ENCODE measurements around the gene OR8D1.
"Not testable (repeated sequence)": the region's sequence is repeated elsewhere in the genome, so short reads cannot be mapped to it uniquely, and the experiment has no call there.

The OR8D1 gene

DNA sequence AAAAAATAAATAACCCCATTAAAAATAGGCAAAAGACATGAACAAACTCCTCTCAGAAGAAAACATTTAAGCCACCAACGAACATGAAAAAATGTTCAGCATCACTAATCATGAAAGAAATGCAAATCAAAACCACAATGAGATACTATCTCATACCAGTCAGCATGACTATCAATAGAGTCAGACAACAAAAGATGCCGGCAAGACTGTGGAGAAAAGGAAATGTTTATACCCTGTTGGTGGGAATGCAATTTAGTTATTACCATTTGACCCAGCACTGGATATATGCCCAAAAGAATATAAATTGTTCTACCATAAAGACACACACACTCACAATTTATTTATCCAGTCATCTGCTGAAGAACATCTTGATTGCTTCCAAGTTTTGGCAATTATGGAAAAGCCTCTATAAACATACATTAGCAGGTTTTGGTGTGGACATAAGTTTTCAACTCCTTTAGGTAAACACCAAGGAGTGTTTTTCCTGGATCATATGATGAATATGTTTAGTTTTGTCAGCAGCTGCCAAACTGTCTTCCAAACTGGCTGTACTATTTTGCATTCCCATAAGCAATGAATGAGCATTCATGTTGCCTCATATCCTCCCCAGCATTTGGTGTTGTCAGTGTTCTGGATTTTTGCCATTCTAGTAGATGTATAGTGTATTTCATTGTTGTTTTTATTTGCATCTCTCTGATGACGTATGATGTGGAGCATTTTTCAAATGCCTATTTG, 28.0 kb downstream of the OR8D1 start:
- no peak for DNase-seq (ENCODE audit: low read depth)

DNA sequence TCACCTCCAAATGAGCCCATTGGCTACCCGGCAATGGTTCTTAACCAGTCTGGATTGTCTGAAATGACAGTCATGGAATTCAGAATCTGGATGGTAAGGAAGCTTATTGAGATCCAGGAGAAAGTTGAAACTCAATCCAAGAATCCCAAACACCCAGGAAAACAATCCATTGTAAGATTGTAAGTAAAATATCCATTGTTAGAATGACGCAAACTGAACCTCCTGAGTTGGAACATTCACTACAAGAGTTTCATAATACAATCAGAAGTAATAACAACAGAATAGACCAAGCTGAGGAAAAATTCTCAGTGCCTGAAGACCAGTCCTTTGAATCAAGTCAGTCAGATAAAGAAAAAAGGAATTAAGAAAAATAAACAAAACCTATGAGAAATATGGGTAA, 35.5 kb downstream of the OR8D1 start:
- no peak for DNase-seq (ENCODE audit: low read depth)

DNA sequence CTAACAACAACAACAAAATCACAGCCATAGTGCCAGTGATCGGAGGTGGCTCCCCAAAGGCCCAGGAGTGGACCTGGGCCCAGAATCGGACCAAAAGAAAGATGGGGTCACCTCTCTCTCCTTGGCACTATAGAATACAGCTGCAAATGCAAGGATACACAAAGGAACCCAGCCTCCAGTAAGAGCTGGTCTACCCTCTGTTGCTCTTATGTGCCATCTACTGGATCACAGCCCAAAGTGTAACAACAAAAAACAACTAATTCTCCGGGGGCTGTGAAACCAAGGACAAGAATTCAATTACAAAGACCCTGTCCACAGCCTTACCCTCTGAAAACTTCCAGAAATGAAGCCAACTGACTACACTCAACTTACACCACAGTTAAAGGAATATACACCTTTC, 35.9 kb downstream of the OR8D1 start:
- no peak for DNase-seq (ENCODE audit: low read depth)

DNA sequence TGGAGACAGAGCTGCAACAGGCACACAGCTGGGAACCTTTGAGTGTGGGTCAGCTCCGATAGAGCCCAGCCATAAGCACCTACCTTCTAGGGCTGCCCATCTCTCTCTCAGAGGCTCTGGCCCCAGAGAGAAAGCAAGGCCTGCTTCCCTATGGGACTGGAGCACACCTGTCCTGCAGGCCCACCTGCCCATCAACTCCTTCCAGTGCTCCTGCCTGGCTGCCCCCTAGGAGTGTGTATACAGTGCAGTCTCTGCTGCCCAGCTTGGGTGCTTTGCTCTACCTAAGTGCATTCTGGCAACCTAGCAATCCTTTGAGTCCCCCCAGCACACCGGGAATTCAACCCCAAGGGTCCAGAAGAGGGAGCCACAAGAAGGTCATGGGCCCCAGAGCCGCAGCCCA, 36.5 kb downstream of the OR8D1 start:
- DNase-seq (ENCODE audit: low read depth), result no peak

DNA sequence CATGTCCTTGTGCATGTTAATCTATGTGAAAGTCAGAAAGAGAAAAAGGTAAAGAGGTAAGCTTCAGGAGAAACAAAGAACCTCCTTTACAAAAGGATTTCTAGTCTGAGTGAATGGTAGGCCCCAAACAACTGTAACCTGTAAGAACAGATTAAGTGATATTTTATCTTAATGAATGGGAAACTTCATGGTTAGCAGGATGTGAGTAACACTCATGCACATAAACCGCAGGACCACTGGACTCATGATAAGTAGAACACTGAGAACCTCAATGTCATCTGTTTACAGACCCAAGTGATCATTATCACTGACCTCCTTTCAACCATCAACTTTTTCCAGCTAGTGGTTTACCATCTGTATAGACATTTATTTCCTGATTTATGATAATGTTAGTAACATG, 37.7 kb downstream of the OR8D1 start:
- no peak for DNase-seq (ENCODE audit: low read depth)

DNA sequence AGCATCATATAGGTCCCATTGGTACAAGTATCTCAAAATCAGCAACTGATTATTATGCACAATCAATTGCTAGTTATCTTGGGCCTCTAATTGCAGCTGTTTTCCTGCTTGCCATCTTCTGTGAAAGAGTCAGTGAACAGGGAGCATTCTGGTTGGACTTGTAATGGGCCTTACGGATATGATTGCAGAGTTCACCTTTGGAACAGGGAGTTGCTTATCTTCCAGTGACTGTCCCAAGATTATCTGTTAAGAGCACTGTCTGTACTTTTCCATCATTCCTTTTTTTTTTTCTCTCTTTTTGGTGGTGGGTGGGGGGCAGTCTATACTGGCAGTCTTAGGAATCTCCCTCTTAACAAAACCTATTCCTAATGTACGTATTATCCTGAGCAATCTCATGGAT, 39.7 kb downstream of the OR8D1 start:
- no peak for DNase-seq (ENCODE audit: low read depth)

DNA sequence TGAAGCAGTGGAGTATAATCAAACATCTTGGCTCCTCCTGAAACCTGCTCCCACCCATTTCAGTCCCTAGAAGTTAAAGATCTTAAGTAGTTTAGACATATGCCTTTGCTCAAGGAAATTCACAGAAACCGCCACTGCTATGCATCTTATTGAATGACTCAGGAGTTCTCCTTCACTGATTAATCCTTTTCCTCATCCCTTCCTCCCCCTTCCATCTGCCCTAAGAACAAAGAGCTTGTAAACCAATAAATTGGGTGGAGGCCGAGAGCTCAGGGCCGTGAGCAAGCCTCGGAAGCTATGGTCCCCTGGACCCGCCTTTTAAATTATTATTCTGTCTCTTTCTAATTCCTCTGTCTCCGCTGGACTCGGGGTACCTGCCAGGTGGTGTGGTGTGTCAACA, 42.9 kb downstream of the OR8D1 start:
- DNase-seq (ENCODE audit: low read depth), result not testable (repeated sequence)

DNA sequence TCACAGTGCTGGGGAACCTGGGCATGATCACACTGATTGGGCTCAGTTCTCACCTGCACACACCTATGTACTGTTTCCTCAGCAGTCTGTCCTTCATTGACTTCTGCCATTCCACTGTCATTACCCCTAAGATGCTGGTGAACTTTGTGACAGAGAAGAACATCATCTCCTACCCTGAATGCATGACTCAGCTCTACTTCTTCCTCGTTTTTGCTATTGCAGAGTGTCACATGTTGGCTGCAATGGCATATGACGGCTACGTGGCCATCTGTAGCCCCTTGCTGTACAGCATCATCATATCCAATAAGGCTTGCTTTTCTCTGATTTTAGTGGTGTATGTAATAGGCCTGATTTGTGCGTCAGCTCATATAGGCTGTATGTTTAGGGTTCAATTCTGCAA, 48.7 kb downstream of the OR8D1 start:
- not testable (repeated sequence) for DNase-seq (ENCODE audit: low read depth)

DNA sequence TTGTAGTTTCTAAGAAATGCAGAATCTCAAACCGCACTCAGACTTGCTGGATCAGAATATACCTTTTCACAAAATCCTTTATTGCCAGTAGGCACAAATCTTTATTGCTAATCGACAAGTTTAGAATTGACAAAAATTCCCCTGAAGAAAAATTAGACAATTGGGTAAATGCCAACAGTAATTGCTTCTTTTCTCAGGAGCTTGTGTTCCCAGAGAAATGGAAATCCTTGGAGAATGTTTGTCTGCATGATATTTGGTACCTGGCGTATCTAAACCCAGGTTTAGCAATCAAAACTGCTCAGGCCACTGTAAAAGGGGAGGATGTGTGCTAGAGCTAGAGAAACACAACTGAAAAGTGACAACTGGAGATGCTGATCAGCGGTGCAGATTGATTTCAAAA, 57.7 kb downstream of the OR8D1 start, which contains the start of gene OR8G5:
Gene OR8G5, plus strand, starts transcription at position 301 of the 400 bp plus-strand sequence. CDS start 8,556 bp downstream, outside the sequence.
- DNase-seq (ENCODE audit: low read depth), result no peak

Measured in activated T-cell treated with anti-CD3 and anti-CD28 coated beads for 48 hours (primary cell).